Ovary (tissue), 9 donors: Measurements from ENCODE around the gene GNPAT. TPM values are rescaled to one million over a fixed set of nuclear protein-coding genes. Genes with fewer than 3 reads are reported as not detected.
"Not testable (repeated sequence)": the region's sequence is repeated elsewhere in the genome, so short reads cannot be mapped to it uniquely, and the experiment has no call there.

Experiments used
- DNase-seq, 5 donors: peaks; one replicate each; pipeline ENCODE4 v3.0.0-alpha.2; 2019 to 2020
- H3K27ac ChIP-seq, 2 donors: fragments of 200-600 bp; one replicate each; pipeline versions ENCODE4 v1.5.1 to v1.8.0; 2019 to 2022
- H3K27me3 ChIP-seq: fragments of 200-600 bp; one replicate; pipeline ENCODE4 v1.8.0; 2022
- H3K36me3 ChIP-seq: fragments of 200-600 bp; sonication (generic); one replicate; pipeline ENCODE4 v1.5.1; 2019
- H3K4me1 ChIP-seq: one replicate; pipeline ENCODE4 v1.8.1; 2013; ENCODE audit warnings: mild to moderate bottlenecking, moderate library complexity; ENCODE audit not compliant: insufficient read depth
- H3K4me3 ChIP-seq: fragments of 200-600 bp; sonication (generic); one replicate; pipeline ENCODE4 v1.5.1; 2017
- H3K9me3 ChIP-seq, 2 donors: fragments of 200-600 bp in 1 of 2; sonication (generic) in 1 of 2; one replicate each; pipeline versions ENCODE4 v1.5.1 to v1.8.1; 2013 to 2019; ENCODE audit warnings: mild to moderate bottlenecking in 1 of 2, moderate library complexity in 1 of 2
- CTCF ChIP-seq, 3 donors: fragments of 450-650 bp in 2 of 3; fragments of 200-600 bp in 1 of 3; IDR thresholded peaks; one replicate each; pipeline versions ENCODE4 v1.5.1 to v1.8.0; 2016 to 2022; ENCODE audit warnings: antibody characterized with exemption in 3 of 3, mild to moderate bottlenecking in 1 of 3
- EP300 ChIP-seq: sonication (generic); formaldehyde crosslinking; IDR thresholded peaks from one replicate; pipeline ENCODE4 v1.6.1; 2017; ENCODE audit warnings: antibody characterized with exemption
- POLR2A ChIP-seq: fragments of 450-650 bp; IDR thresholded peaks from one replicate; pipeline ENCODE4 v1.6.1; 2017; ENCODE audit warnings: antibody characterized with exemption, mild to moderate bottlenecking, moderate library complexity
- WGBS, 3 donors: extraction: QIAGEN DNeasy Blood & Tissue Kit in 1 of 3; methylation state at CpG; one replicate each; pipeline versions ENCODE4 v1.1.5 to v1.1.7; 2013 to 2017; 5-methylcytosine and 5-hydroxymethylcytosine counted together
- intact Hi-C, 4 donors: fragments of 100-400 bp; cut with DNase I; formaldehyde crosslinking; loops; one replicate each; pipeline versions ENCODE4 v1.11.0 to v1.15.1; 2022 to 2023
- polyA plus RNA-seq, 2 donors: library from polyadenylated mRNA; stranded (reverse); fragments of 200-250 nt in 1 of 2; fragments of 350-450 nt in 1 of 2; fragmentation: Illumina TruSeq in 1 of 2; extraction: RNeasy Lipid Tissue Mini Kit (QIAGEN cat#74804) in 1 of 2; gene quantifications; one replicate each; pipeline ENCODE4 v1.2.3, GENCODE V29; 2013 to 2014
- total RNA-seq, 7 donors: library from RNA; depleted of rRNA in 2 of 7; stranded (reverse); fragments of >200 nt in 2 of 7; fragmentation: NEBNext Ultra II Directional in 3 of 7; extraction: Animal tissue kit (Norgen Biotek cat#: 25700) in 3 of 7; gene quantifications; one replicate each; pipeline versions ENCODE4 v1.1.0 to v1.2.4, GENCODE V29; 2016 to 2023
- donor health status: DM: no; HTN: no; CAD: no; lungs with moderate emphysema.
- donor health status: DM: no; HTN: no; CAD: no.
- donor health status: Bipolar disorder and iron deficiency.
- donor health status: DM: yes; HTN: yes; CAD: no.
- donor health status: DM: no; HTN: no; CAD: no.
- donor health status: DM: yes; HTN: yes; CAD: no.

The GNPAT gene
- total and polyA plus RNA-seq, 9 donors = 22.5 to 35.3 (median 30.2) TPM

GRCh38 chr1:231211005-231211857 is 29.8 kb upstream of the GNPAT start:
- Histone ChIP-seq H3K4me3 (peak overlapping the region; percentile 28), H3K9me3 (no peaks in the 10 kb centered on the region), H3K27ac (no peak overlapping the region), H3K27me3 (no peaks in the 10 kb centered on the region), H3K4me1 (no peaks in the 10 kb centered on the region), H3K36me3 (no peaks in the 10 kb centered on the region)
- no peak for TF ChIP-seq EP300
- TF ChIP-seq CTCF (IDR thresholded peaks at IDR 0.05) = peak; percentile 65 to 78 (median 70)
- DNase-seq = peak; percentile 51 to 84 (median 75)
- WGBS, 3 donors = 14 to 18% (median 16%) methylated on average over 28 of the region's 28 CpGs
- intact Hi-C loops = loop anchor here in 2 of 4 donors (5.0 to 10.0 kb wide), 3 partner anchors 296 to 569 kb away; partner anchors contain the start of gene COG2 (in 1 of the 2)

- intact Hi-C loops = loop anchor here in 2 of 4 donors (2.0 to 10.0 kb wide), 4 partner anchors 298 to 570 kb away; partner anchors contain the start of gene COG2 (in 1 of the 2)
- not testable (repeated sequence) for DNase-seq
Measured at GRCh38 chr1:231212301-231212700, 28.7 kb upstream of the GNPAT start.

GRCh38 chr1:231213831-231214573 is 27.0 kb upstream of the GNPAT start:
- Histone ChIP-seq H3K36me3 (no peaks in the 10 kb centered on the region), H3K4me1 (no peaks in the 10 kb centered on the region), H3K27ac (no peak overlapping the region), H3K9me3 (no peaks in the 10 kb centered on the region), H3K4me3 (no peak overlapping the region), H3K27me3 (no peaks in the 10 kb centered on the region)
- no peak for TF ChIP-seq POLR2A
- TF ChIP-seq CTCF (IDR thresholded peaks at IDR 0.05) = no peak
- TF ChIP-seq EP300 = no peak
- 89 to 92% (median 92%) methylated on average over 22 of the region's 22 CpGs for WGBS, 3 donors
- intact Hi-C loops = loop anchor here in 2 of 4 donors (2.0 to 10.0 kb wide), 4 partner anchors 299 to 572 kb away; partner anchors contain the start of gene COG2 (in 1 of the 2)
- DNase-seq = no peak

More at GRCh38 chr1:231212301-231212700, 28.7 kb upstream of the GNPAT start:
- not testable (repeated sequence) for H3K4me3 ChIP-seq, H3K27me3 ChIP-seq, H3K4me1 ChIP-seq, H3K9me3 ChIP-seq, H3K36me3 ChIP-seq, H3K27ac ChIP-seq
- WGBS, 3 donors = 23 to 29% (median 25%) methylated on average over 5 of the region's 5 CpGs

- H3K36me3 ChIP-seq = no peaks in the 10 kb centered on the region
- H3K9me3 ChIP-seq = no peaks in the 10 kb centered on the region
- H3K4me3 ChIP-seq = no peak overlapping the region
- H3K4me1 ChIP-seq = no peaks in the 10 kb centered on the region
- TF ChIP-seq POLR2A (no peak), EP300 (no peak), CTCF (IDR thresholded peaks at IDR 0.05) (no peak)
- intact Hi-C loops = loop anchor here in 2 of 4 donors (5.0 to 10.0 kb wide), 3 partner anchors 300 to 573 kb away; partner anchors contain the start of gene COG2 (in 1 of the 2)
- no peak overlapping the region for H3K27ac ChIP-seq
- WGBS, 3 donors = 80 to 85% (median 82%) methylated on average over 17 of the region's 17 CpGs
- no peak for DNase-seq
- H3K27me3 ChIP-seq = no peaks in the 10 kb centered on the region
Measured at GRCh38 chr1:231214918-231215680, 25.9 kb upstream of the GNPAT start.
